Liver (tissue), 9 donors: ENCODE data around the gene SUCO. TPM values are rescaled to one million over a fixed set of nuclear protein-coding genes. Genes with fewer than 3 reads are reported as not detected.

Experiments
- DNase-seq: peaks from one replicate; pipeline ENCODE4 v3.0.0-alpha.2; 2017; ENCODE audit warnings: low spot score
- H3K27ac ChIP-seq, 2 donors: one replicate each; pipeline ENCODE4 v1.7.0; 2013; ENCODE audit warnings: inconsistent platforms in 2 of 2, low read length in 2 of 2, control low read depth in 1 of 2, low read depth in 1 of 2, mild to moderate bottlenecking in 1 of 2
- H3K27me3 ChIP-seq, 4 donors: one replicate each; pipeline versions ENCODE4 v1.6.1 to v1.7.0; 2013; ENCODE audit warnings: low read length in 3 of 4, inconsistent platforms in 1 of 4, mild to moderate bottlenecking in 1 of 4, moderate library complexity in 1 of 4; ENCODE audit not compliant: control insufficient read depth in 4 of 4, insufficient read depth in 4 of 4
- H3K36me3 ChIP-seq, 4 donors: one replicate each; pipeline versions ENCODE4 v1.6.1 to v1.7.0; 2013; ENCODE audit warnings: low read length in 3 of 4, mild to moderate bottlenecking in 3 of 4, low read depth in 1 of 4, moderate library complexity in 1 of 4; ENCODE audit not compliant: control insufficient read depth in 4 of 4, insufficient read depth in 3 of 4
- H3K4me1 ChIP-seq, 4 donors: one replicate each; pipeline versions ENCODE4 v1.6.1 to v1.7.0; 2013; ENCODE audit warnings: low read length in 3 of 4, mild to moderate bottlenecking in 3 of 4, moderate library complexity in 1 of 4; ENCODE audit not compliant: control insufficient read depth in 4 of 4, insufficient read depth in 4 of 4
- H3K4me3 ChIP-seq, 3 donors: one replicate each; pipeline versions ENCODE4 v1.6.1 to v1.7.0; 2013; ENCODE audit warnings: low read length in 3 of 3, control low read depth in 1 of 3, low read depth in 1 of 3, mild to moderate bottlenecking in 1 of 3
- H3K9ac ChIP-seq, 2 donors: one replicate each; pipeline ENCODE4 v1.7.0; 2013; ENCODE audit warnings: low read length in 2 of 2, mild to moderate bottlenecking in 2 of 2, moderate library complexity in 2 of 2, control low read depth in 1 of 2, low read depth in 1 of 2
- H3K9me3 ChIP-seq, 4 donors: one replicate each; pipeline versions ENCODE4 v1.6.1 to v1.7.0; 2013; ENCODE audit warnings: low read length in 3 of 4; ENCODE audit not compliant: control insufficient read depth in 4 of 4
- ATF3 ChIP-seq: IDR thresholded peaks from 2 replicates; pipeline ENCODE4 v1.6.1; 2016; ENCODE audit warnings: antibody characterized with exemption
- CTCF ChIP-seq: fragments of 150-350 bp; IDR thresholded peaks from 2 replicates; pipeline ENCODE4 v1.5.1; 2017; ENCODE audit warnings: improper control_type of control experiment, low read depth, low read length; ENCODE audit not compliant: missing input control
- EGR1 ChIP-seq, 2 donors: IDR thresholded peaks; 2 replicates each; pipeline ENCODE4 v1.6.1; 2016 to 2018; ENCODE audit warnings: antibody characterized with exemption in 2 of 2, low read depth in 2 of 2
- FOXA1 ChIP-seq: IDR thresholded peaks from 2 replicates; pipeline ENCODE4 v1.6.1; 2016; ENCODE audit warnings: antibody characterized with exemption
- FOXA2 ChIP-seq: IDR thresholded peaks from 2 replicates; pipeline ENCODE4 v1.6.1; 2016; ENCODE audit warnings: antibody characterized with exemption
- GABPA ChIP-seq, 2 donors: IDR thresholded peaks in 1 of 2; conservative IDR thresholded peaks in 1 of 2; 2 replicates each; pipeline ENCODE4 v1.6.1; 2016; ENCODE audit warnings: antibody characterized with exemption in 2 of 2, mild to moderate bottlenecking in 1 of 2, moderate library complexity in 1 of 2
- HNF4A ChIP-seq, 2 donors: conservative IDR thresholded peaks; 2 replicates each; pipeline ENCODE4 v1.6.1; 2016; ENCODE audit warnings: antibody characterized with exemption in 2 of 2, mild to moderate bottlenecking in 2 of 2
- HNF4G ChIP-seq: IDR thresholded peaks from 2 replicates; pipeline ENCODE4 v1.6.1; 2016; ENCODE audit warnings: antibody characterized with exemption
- JUND ChIP-seq, 2 donors: IDR thresholded peaks; 2 replicates each; pipeline ENCODE4 v1.6.1; 2016; ENCODE audit warnings: antibody characterized with exemption in 2 of 2
- MAX ChIP-seq: IDR thresholded peaks from 2 replicates; pipeline ENCODE4 v1.6.1; 2016; ENCODE audit warnings: antibody characterized with exemption
- NR2F2 ChIP-seq: IDR thresholded peaks from 2 replicates; pipeline ENCODE4 v1.6.1; 2016; ENCODE audit warnings: antibody characterized with exemption
- RAD21 ChIP-seq, 2 donors: IDR thresholded peaks; 2 replicates each; pipeline ENCODE4 v1.6.1; 2016; ENCODE audit warnings: antibody characterized with exemption in 2 of 2, mild to moderate bottlenecking in 2 of 2
- RXRA ChIP-seq, 2 donors: IDR thresholded peaks; 2 replicates each; pipeline ENCODE4 v1.6.1; 2017 to 2018; ENCODE audit warnings: antibody characterized with exemption in 2 of 2, mild to moderate bottlenecking in 1 of 2
- SP1 ChIP-seq: IDR thresholded peaks from 2 replicates; pipeline ENCODE4 v1.6.1; 2018; ENCODE audit warnings: antibody characterized with exemption, mild to moderate bottlenecking
- TAF1 ChIP-seq: conservative IDR thresholded peaks from 2 replicates; pipeline ENCODE4 v1.6.1; 2016; ENCODE audit warnings: antibody characterized with exemption, mild to moderate bottlenecking
- YY1 ChIP-seq: IDR thresholded peaks from 2 replicates; pipeline ENCODE4 v1.6.1; 2016; ENCODE audit warnings: antibody characterized with exemption, mild to moderate bottlenecking
- WGBS: extraction: QIAGEN DNeasy Blood & Tissue Kit; methylation state at CpG from one replicate; pipeline ENCODE4 v1.1.7; 2013; 5-methylcytosine and 5-hydroxymethylcytosine counted together
- polyA plus RNA-seq, 2 donors: library from polyadenylated mRNA; stranded (reverse) in 1 of 2; unstranded in 1 of 2; fragments of 200-250 nt in 1 of 2; fragments of >200 nt in 1 of 2; fragmentation: Nextera tagmentation in 1 of 2; extraction: Ambion mirVana in 1 of 2; gene quantifications; one replicate each; pipeline versions ENCODE4 v1.2.1 to v1.2.3, GENCODE V29; 2013 to 2015
- total RNA-seq, 2 donors: library from RNA; depleted of rRNA; stranded (reverse); fragments of >200 nt; gene quantifications; one replicate each; pipeline ENCODE4 v1.2.3, GENCODE V29; 2014
- TF ChIP-seq, protein P1 (sequence below): IDR thresholded peaks from 2 replicates; pipeline ENCODE4 v1.6.1; 2016; ENCODE audit warnings: antibody characterized with exemption, mild to moderate bottlenecking
- TF ChIP-seq, protein P2 (sequence below): IDR thresholded peaks from 2 replicates; pipeline ENCODE4 v1.6.1; 2016; ENCODE audit warnings: antibody characterized with exemption
- donor health status: healthy.
- donor health status: healthy.
- donor health status: healthy.
- donor health status: healthy.
- donor health status: healthy.

The SUCO gene
- total and polyA plus RNA-seq, 4 donors: 2.8 to 38.1 (median 8.5) TPM

DNA sequence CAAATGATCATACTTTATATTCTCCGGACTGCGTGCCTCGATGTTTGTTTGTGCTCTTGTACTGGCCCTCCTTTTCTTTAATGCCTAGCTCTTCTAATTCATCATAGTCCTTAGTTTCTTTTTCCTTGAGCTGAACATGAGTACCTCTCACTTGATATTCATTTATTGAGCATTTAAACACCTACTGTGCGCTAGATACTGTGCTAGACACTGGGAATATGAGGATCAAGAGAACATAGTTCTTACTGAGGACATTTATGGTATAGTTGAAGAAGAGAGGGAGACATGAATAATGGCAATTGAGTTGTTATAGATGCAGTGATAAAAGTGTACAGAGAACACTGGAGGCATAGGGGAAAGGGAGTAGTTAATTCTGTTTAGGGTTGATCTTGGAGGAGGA, 22.0 kb downstream of the SUCO start:
- H3K36me3 ChIP-seq: peaks cover 0 to 14% (median 2%) of the 10 kb centered on the region in 4 donors
- no peaks in the 10 kb centered on the region for H3K27me3 ChIP-seq
- DNase-seq: no peak
- H3K9me3 ChIP-seq: no peaks in the 10 kb centered on the region
- no peak overlapping the region for H3K9ac ChIP-seq
- H3K4me3 ChIP-seq: no peak overlapping the region
- no peak overlapping the region for H3K27ac ChIP-seq
- TF ChIP-seq CTCF: no peak
- no peak for TF ChIP-seq FOXA2
- TF ChIP-seq RAD21 (IDR thresholded peaks at IDR 0.05): no peak
- no peak for TF ChIP-seq NR2F2
- 98% methylated on average over 4 of the region's 4 CpGs for WGBS
- peaks cover 0 to 1% (median 0%) of the 10 kb centered on the region in 4 donors for H3K4me1 ChIP-seq

DNA sequence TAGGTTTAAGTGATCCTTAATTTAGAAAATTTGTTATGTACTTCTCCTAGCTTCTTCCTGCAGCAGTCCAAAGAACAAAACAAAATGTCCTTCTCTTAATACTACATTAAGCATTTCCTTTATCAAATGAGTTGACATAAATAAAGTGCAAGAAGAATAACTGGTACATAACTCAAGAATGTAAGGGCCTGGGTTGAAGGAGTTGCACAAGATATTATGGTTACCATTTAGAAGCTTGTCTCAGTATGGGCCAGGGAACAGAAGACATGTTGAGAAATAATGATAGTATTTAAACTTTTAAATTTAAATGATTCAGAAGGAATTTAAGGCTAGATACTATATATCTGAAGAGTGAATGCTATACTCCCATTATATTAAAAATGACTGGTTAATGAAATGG, 23.5 kb downstream of the SUCO start:
- Histone ChIP-seq H3K4me3 (no peak overlapping the region), H3K9me3 (no peaks in the 10 kb centered on the region), H3K4me1 (peaks cover 0 to 1% (median 0%) of the 10 kb centered on the region in 4 donors), H3K9ac (no peak overlapping the region), H3K36me3 (peaks cover 0 to 19% (median 2%) of the 10 kb centered on the region in 4 donors), H3K27ac (no peak overlapping the region), H3K27me3 (no peaks in the 10 kb centered on the region)
- no peak for DNase-seq
- no peak for TF ChIP-seq RXRA (IDR thresholded peaks at IDR 0.05)
- TF ChIP-seq JUND (IDR thresholded peaks at IDR 0.05): no peak
- TF ChIP-seq GABPA (IDR thresholded peaks at IDR 0.05 in 1 of 2, conservative IDR thresholded peaks at IDR 0.05 in 1 of 2): no peak

DNA sequence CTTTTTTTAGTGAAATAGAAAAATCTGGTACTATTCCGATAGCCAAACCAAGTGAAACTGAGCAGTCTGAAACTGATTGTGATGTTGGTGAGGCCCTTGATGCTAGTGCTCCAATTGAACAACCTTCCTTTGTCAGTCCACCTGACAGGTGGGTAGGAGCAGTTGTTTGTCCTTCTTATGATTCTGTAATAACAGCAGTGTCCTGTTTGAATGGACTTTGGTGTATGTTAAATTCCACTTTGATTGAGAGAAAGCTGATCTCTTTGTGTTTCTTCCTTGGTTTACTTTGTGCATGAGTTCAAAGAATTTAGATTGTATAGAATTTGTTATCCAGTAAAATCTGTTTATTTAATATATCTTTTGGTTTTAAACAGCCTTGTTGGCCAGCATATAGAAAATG, 24.3 kb downstream of the SUCO start:
- Histone ChIP-seq H3K36me3 (peaks cover 0 to 19% (median 2%) of the 10 kb centered on the region in 4 donors), H3K9ac (no peak overlapping the region), H3K9me3 (no peaks in the 10 kb centered on the region), H3K4me3 (no peak overlapping the region), H3K27me3 (no peaks in the 10 kb centered on the region), H3K4me1 (peaks cover 0 to 1% (median 0%) of the 10 kb centered on the region in 4 donors), H3K27ac (no peak overlapping the region)
- WGBS: 97% methylated on average over 1 of the region's 1 CpG
- no peak for TF ChIP-seq MAX
- TF ChIP-seq, protein P1, sequence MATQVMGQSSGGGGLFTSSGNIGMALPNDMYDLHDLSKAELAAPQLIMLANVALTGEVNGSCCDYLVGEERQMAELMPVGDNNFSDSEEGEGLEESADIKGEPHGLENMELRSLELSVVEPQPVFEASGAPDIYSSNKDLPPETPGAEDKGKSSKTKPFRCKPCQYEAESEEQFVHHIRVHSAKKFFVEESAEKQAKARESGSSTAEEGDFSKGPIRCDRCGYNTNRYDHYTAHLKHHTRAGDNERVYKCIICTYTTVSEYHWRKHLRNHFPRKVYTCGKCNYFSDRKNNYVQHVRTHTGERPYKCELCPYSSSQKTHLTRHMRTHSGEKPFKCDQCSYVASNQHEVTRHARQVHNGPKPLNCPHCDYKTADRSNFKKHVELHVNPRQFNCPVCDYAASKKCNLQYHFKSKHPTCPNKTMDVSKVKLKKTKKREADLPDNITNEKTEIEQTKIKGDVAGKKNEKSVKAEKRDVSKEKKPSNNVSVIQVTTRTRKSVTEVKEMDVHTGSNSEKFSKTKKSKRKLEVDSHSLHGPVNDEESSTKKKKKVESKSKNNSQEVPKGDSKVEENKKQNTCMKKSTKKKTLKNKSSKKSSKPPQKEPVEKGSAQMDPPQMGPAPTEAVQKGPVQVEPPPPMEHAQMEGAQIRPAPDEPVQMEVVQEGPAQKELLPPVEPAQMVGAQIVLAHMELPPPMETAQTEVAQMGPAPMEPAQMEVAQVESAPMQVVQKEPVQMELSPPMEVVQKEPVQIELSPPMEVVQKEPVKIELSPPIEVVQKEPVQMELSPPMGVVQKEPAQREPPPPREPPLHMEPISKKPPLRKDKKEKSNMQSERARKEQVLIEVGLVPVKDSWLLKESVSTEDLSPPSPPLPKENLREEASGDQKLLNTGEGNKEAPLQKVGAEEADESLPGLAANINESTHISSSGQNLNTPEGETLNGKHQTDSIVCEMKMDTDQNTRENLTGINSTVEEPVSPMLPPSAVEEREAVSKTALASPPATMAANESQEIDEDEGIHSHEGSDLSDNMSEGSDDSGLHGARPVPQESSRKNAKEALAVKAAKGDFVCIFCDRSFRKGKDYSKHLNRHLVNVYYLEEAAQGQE: no peak
- no peak for TF ChIP-seq RXRA (IDR thresholded peaks at IDR 0.05)
- TF ChIP-seq, protein P2, sequence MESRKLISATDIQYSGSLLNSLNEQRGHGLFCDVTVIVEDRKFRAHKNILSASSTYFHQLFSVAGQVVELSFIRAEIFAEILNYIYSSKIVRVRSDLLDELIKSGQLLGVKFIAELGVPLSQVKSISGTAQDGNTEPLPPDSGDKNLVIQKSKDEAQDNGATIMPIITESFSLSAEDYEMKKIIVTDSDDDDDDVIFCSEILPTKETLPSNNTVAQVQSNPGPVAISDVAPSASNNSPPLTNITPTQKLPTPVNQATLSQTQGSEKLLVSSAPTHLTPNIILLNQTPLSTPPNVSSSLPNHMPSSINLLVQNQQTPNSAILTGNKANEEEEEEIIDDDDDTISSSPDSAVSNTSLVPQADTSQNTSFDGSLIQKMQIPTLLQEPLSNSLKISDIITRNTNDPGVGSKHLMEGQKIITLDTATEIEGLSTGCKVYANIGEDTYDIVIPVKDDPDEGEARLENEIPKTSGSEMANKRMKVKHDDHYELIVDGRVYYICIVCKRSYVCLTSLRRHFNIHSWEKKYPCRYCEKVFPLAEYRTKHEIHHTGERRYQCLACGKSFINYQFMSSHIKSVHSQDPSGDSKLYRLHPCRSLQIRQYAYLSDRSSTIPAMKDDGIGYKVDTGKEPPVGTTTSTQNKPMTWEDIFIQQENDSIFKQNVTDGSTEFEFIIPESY: no peak
- no peak for TF ChIP-seq JUND (IDR thresholded peaks at IDR 0.05)
- no peak for TF ChIP-seq HNF4A (conservative IDR thresholded peaks at IDR 0.05)
- TF ChIP-seq RAD21 (IDR thresholded peaks at IDR 0.05): no peak
- no peak for TF ChIP-seq TAF1
- no peak for TF ChIP-seq GABPA (IDR thresholded peaks at IDR 0.05 in 1 of 2, conservative IDR thresholded peaks at IDR 0.05 in 1 of 2)
- TF ChIP-seq NR2F2: no peak
- TF ChIP-seq YY1: no peak
- no peak for TF ChIP-seq HNF4G
- no peak for TF ChIP-seq FOXA1
- no peak for TF ChIP-seq EGR1 (IDR thresholded peaks at IDR 0.05; ENCODE audit: low read depth in 2 of 2)
- no peak for TF ChIP-seq SP1
- TF ChIP-seq ATF3: no peak
- no peak for TF ChIP-seq CTCF
- no peak for DNase-seq
